ENCODE measurements around the gene OLA1. TPM values are rescaled to one million over a fixed set of nuclear protein-coding genes. Genes with fewer than 3 reads are reported as not detected.
A peak's percentile ranks its signal among the peaks of the same experiment; 100 is the strongest.

The OLA1 gene
- total and polyA plus RNA-seq, 2 of the 13 experiments (the other 11 are each of a cell fraction or from before 2014, with no cell fraction given), result 153 to 241 TPM

GRCh38 chr2:174047746-174048145 is 200.6 kb downstream of the OLA1 start (continued):
- TF ChIP-seq ZNF646 (CRISPR knock-in tag; IDR thresholded peaks at IDR 0.05), result no peak

- Histone ChIP-seq H3K4me2 (ENCODE audit: low read depth, low read length) (no peak overlapping the region), H3K27me3 (ENCODE audit: control insufficient read depth in 1 of 2, insufficient read depth in 2 of 2, low read length in 2 of 2) (no peaks in the 10 kb centered on the region; a peak in 1 of 5 replicates), H3K27ac (ENCODE audit: extremely low read length, insufficient read depth, low read length) (no peak overlapping the region), H3K9me3 (ENCODE audit: low read length) (no peaks in the 10 kb centered on the region), H3K79me2 (ENCODE audit: insufficient read depth, low read length) (no peaks in the 10 kb centered on the region), H3K9ac (ENCODE audit: insufficient read depth, low read depth, low read length) (no peak overlapping the region), H4K20me1 (ENCODE audit: insufficient read depth, low read length) (no peaks in the 10 kb centered on the region), H3K36me3 (replicated peaks in 1 of 2; ENCODE audit: control insufficient read depth in 1 of 2, insufficient read depth in 2 of 2, low read length in 2 of 2) (no peaks in the 10 kb centered on the region), H3K4me3 (replicated peaks in 1 of 3; ENCODE audit: insufficient read depth in 1 of 3, low read depth in 2 of 3, low read length in 3 of 3) (no peak overlapping the region), H2AFZ (ENCODE audit: low read length) (no peak overlapping the region), H3K4me1 (ENCODE audit: insufficient read depth, low read length) (peaks cover 3% of the 10 kb centered on the region)
- ATAC-seq, result no peak
- WGBS (ENCODE audit: low lambda C conversion rate), result 11% methylated on average over 3 of the region's 3 CpGs
- POLR2A ChIA-PET, result no interaction called here
- no peak for DNase-seq (ENCODE audit: low spot score)
- in situ Hi-C loops (cut with HindIII; ENCODE audit: extremely low pct_ligation_motif_present, low pct_unique_long_range_greater_than_20kb), result no loop called here
- BruUV-seq (replicated peaks), result no TSS peak
- TF ChIP-seq ZNF687 (CRISPR knock-in tag; IDR thresholded peaks at IDR 0.05) (no peak), MLX (CRISPR knock-in tag; IDR thresholded peaks at IDR 0.05) (no peak), ZNF564 (CRISPR knock-in tag; IDR thresholded peaks at IDR 0.05) (peak; percentile 94)
- FAIRE-seq, result no peak
- CTCF ChIA-PET (ENCODE audit: low intra/inter-chr PET ratio, low total read pairs), result no interaction called here
- intact Hi-C loops (cut with micrococcal nuclease; ENCODE audit: unreplicated experiment), result no loop called here
Observed at GRCh38 chr2:174046172-174046571, 202.2 kb downstream of the OLA1 start.

Measured in HepG2 (cell line).